Measurements from ENCODE around the gene NIT1. TPM values are rescaled to one million over a fixed set of nuclear protein-coding genes. Genes with fewer than 3 reads are reported as not detected.

The NIT1 gene
- total RNA-seq, 4 donors from 2014 or later: 16.9 to 28.6 (median 22.1) TPM

DNA sequence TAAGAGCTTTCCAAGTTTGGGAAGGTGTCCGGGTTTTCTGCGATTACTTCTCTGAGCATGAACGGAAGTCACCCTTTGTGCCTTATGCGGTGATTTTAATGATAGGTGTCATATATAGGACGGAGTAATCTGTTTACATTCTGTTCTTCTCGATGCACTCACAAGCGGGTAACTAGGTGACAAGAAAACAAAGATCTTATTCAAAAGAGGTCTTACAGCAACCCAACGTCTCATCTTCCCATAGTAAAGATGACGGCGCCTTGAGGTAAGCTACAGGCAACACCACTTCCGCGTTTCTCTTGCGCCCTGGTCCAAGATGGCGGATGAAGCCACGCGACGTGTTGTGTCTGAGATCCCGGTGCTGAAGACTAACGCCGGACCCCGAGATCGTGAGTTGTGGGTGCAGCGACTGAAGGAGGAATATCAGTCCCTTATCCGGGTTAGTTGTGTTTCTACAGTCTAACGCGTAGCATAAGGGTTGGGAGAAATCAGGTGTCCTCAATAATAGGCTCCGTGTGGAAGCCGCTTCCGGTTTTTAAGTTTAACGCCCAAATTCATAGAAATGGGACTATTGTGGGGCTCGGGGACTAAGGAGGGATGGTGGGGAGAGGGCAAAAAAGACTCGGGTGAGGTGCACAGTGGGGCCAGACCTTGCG lies 35.9 kb downstream of the NIT1 start, which contains the start of gene UFC1:
Gene UFC1 (plus strand): TSS at position 297 of the 656 bp plus-strand sequence. CDS start 20 bp downstream, at position 317.
- peak within 1 kb of the TSS; percentile 94 to 97 (median 94) for H3K27ac ChIP-seq
- 0 to 1% methylated on average over 25 to 32 of the region's 33 CpGs for WGBS, 2 donors
- H3K4me3 ChIP-seq: peak within 1 kb of the TSS; percentile 55 to 84 (median 72)
- TF ChIP-seq POLR2A (IDR thresholded peaks at IDR 0.05): peak in 1 of 4 donors; percentile 38
- TF ChIP-seq CTCF (IDR thresholded peaks at IDR 0.05): peak in 2 of 6 experiments; percentile 4 to 19
- H3K4me1 ChIP-seq: peaks cover 7 to 35% (median 10%) of the 10 kb centered on the region in 3 donors
- no peaks in the 10 kb centered on the region for H3K27me3 ChIP-seq
- peaks cover 0 to 21% (median 8%) of the 10 kb centered on the region in 3 donors for H3K36me3 ChIP-seq
- H3K9me3 ChIP-seq: no peaks in the 10 kb centered on the region
- DNase-seq: peak; percentile 54
- intact Hi-C loops (cut with DNase I): no loop called here

DNA sequence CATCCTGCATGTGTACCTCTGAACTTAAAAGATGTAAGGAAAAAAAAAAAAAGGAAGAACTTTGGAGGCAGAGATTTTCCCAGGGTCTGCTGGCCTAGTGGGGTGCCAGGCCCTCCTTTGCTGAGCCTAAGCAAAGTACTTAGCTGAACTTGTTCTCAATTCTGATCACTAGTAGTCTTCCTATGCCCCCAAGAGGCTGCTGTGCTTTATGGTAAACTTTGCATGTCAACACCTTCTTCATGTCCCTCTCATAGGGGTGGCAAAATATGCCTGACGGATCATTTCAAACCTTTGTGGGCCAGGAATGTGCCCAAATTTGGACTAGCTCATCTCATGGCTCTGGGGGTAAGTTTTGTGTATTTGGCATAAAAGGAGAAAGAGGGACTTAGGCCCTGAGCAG lies 40.0 kb downstream of the NIT1 start:
- H3K27me3 ChIP-seq: no peaks in the 10 kb centered on the region
- H3K9me3 ChIP-seq: no peaks in the 10 kb centered on the region
- no peak overlapping the region for H3K27ac ChIP-seq
- TF ChIP-seq CTCF (IDR thresholded peaks at IDR 0.05) (no peak), POLR2A (IDR thresholded peaks at IDR 0.05) (no peak)
- no peak for DNase-seq
- H3K4me1 ChIP-seq: peaks cover 17 to 69% (median 34%) of the 10 kb centered on the region in 3 donors
- 100% methylated on average over 1 of the region's 1 CpG for WGBS, 2 donors
- intact Hi-C loops (cut with DNase I): no loop called here
- H3K36me3 ChIP-seq: peaks cover 0 to 44% (median 8%) of the 10 kb centered on the region in 3 donors
- no peak overlapping the region for H3K4me3 ChIP-seq

- no peaks in the 10 kb centered on the region for H3K27me3 ChIP-seq
- peak overlapping the region; percentile 87 to 96 (median 94) for H3K27ac ChIP-seq
- H3K36me3 ChIP-seq: peaks cover 0 to 50% (median 8%) of the 10 kb centered on the region in 3 donors
- peak overlapping the region; percentile 77 to 99 (median 84) for H3K4me3 ChIP-seq
- WGBS, 2 donors: 29 to 44% methylated on average over 9 of the region's 9 CpGs
- no peaks in the 10 kb centered on the region for H3K9me3 ChIP-seq
- intact Hi-C loops (cut with DNase I): no loop called here
- TF ChIP-seq POLR2A (IDR thresholded peaks at IDR 0.05) (no peak), CTCF (IDR thresholded peaks at IDR 0.05) (no peak)
- peaks cover 17 to 64% (median 30%) of the 10 kb centered on the region in 3 donors for H3K4me1 ChIP-seq
- no peak for DNase-seq
Measured at GRCh38 chr1:161158316-161159010, 40.6 kb downstream of the NIT1 start.

- Histone ChIP-seq H3K27ac (peak within 1 kb of the TSS; percentile 87 to 96 (median 94)), H3K9me3 (no peaks in the 10 kb centered on the region), H3K36me3 (peaks cover 0 to 58% (median 8%) of the 10 kb centered on the region in 3 donors), H3K4me3 (peak within 1 kb of the TSS; percentile 77 to 99 (median 84)), H3K27me3 (no peaks in the 10 kb centered on the region), H3K4me1 (peaks cover 17 to 63% (median 30%) of the 10 kb centered on the region in 3 donors)
- TF ChIP-seq POLR2A (IDR thresholded peaks at IDR 0.05): peak in 1 of 4 donors; percentile 68
- peak in 4 of 6 experiments; percentile 17 to 43 (median 30) for TF ChIP-seq CTCF (IDR thresholded peaks at IDR 0.05)
- peak; percentile 44 for DNase-seq
- intact Hi-C loops (cut with DNase I): no loop called here
- WGBS, 2 donors: 0 to 1% methylated on average over 1 to 32 of the region's 60 CpGs
Measured at GRCh38 chr1:161159087-161159912, 41.4 kb downstream of the NIT1 start, which contains the start of gene USP21. TSS of gene USP21 (plus strand) at chr1:161159500. CDS start at chr1:161160641, 1,141 bp downstream.
